IMR-90 (cell line): Measurements from ENCODE around the gene SPTBN5. TPM values are rescaled to one million over a fixed set of nuclear protein-coding genes. Genes with fewer than 3 reads are reported as not detected.

Experiments
- ATAC-seq: fragments of 200-7000 bp; cut with Tn5 transposase; 2 replicates; pipeline ENCODE4 v1.9.1; 2020; ENCODE audit warnings: low read depth, mild to moderate bottlenecking, moderate library complexity
- BruUV-seq: library from RNA; stranded (reverse); fragments of 400-500 nt; replicated peaks from 2 replicates; lab custom pipeline; 2021; lab: Mats Ljungman, UMichigan
- CTCF ChIA-PET: fragments of 300-600 bp; formaldehyde crosslinking; extraction: SDS; loops from one replicate; lab custom pipeline; 2021; ENCODE audit warnings: antibody characterized with exemption; lab: Yijun Ruan, JAX
- POLR2A ChIA-PET: fragments of 300-600 bp; sonication (Branson Sonifier 250); formaldehyde crosslinking; loops from one replicate; lab custom pipeline; 2022; ENCODE audit warnings: antibody characterized with exemption; ENCODE audit not compliant: unreplicated experiment; lab: Charles Lee
- DNase-seq: peaks from one replicate; pipeline ENCODE4 v3.0.0; 2013
- H2AFZ ChIP-seq: replicated peaks from 2 replicates; pipeline ENCODE3; 2013; ENCODE audit warnings: low read length, mild to moderate bottlenecking; ENCODE audit not compliant: poor library complexity
- H2AK5ac ChIP-seq: 2 replicates; pipeline ENCODE4 v1.6.1; 2013; ENCODE audit warnings: low read depth, low read length, inconsistent platforms
- H2AK9ac ChIP-seq: replicated peaks from 2 replicates; pipeline ENCODE3; 2013; ENCODE audit warnings: mild to moderate bottlenecking, low read depth, low read length, moderate library complexity; ENCODE audit not compliant: poor library complexity
- H2BK120ac ChIP-seq: 2 replicates; pipeline ENCODE4 v1.6.1; 2013; ENCODE audit warnings: low read depth, low read length, inconsistent platforms
- H2BK15ac ChIP-seq: 3 replicates; pipeline ENCODE4 v1.6.1; 2013; ENCODE audit warnings: low read depth, low read length, inconsistent platforms
- H2BK20ac ChIP-seq: 2 replicates; pipeline ENCODE4 v1.6.1; 2013; ENCODE audit warnings: low read depth, mild to moderate bottlenecking, inconsistent platforms, low read length, moderate library complexity
- H2BK5ac ChIP-seq: 2 replicates; pipeline ENCODE4 v1.6.1; 2013; ENCODE audit warnings: mild to moderate bottlenecking, low read depth, low read length, inconsistent platforms; ENCODE audit not compliant: poor library complexity, severe bottlenecking
- H3K14ac ChIP-seq: replicated peaks from 2 replicates; pipeline ENCODE4 v1.6.1; 2013; ENCODE audit warnings: low read depth, low read length, inconsistent platforms
- H3K18ac ChIP-seq: 2 replicates; pipeline ENCODE4 v1.6.1; 2013; ENCODE audit warnings: low read depth, low read length, control low read depth
- H3K23ac ChIP-seq: 2 replicates; pipeline ENCODE4 v1.6.1; 2013; ENCODE audit warnings: low read depth, low read length, inconsistent platforms
- H3K27ac ChIP-seq: 2 replicates; pipeline ENCODE4 v1.5.1; 2013; ENCODE audit warnings: mild to moderate bottlenecking, control low read depth, low read length; ENCODE audit not compliant: insufficient read depth
- H3K27me3 ChIP-seq: 2 replicates; pipeline ENCODE4 v1.6.1; 2013; ENCODE audit warnings: low read length; ENCODE audit not compliant: control insufficient read depth, insufficient read depth
- H3K36me3 ChIP-seq: 2 replicates; pipeline ENCODE4 v1.6.1; 2013; ENCODE audit warnings: low read length, mixed read lengths; ENCODE audit not compliant: control insufficient read depth, insufficient read depth
- H3K4ac ChIP-seq: 2 replicates; pipeline ENCODE4 v1.6.1; 2013; ENCODE audit warnings: low read depth, low read length, inconsistent platforms
- H3K4me1 ChIP-seq: 2 replicates; pipeline ENCODE4 v1.6.1; 2013; ENCODE audit warnings: low read length, mixed read lengths; ENCODE audit not compliant: control insufficient read depth, insufficient read depth
- H3K4me2 ChIP-seq: 2 replicates; pipeline ENCODE4 v1.6.1; 2013; ENCODE audit warnings: low read depth, mild to moderate bottlenecking, control low read depth, low read length, moderate library complexity
- H3K4me3 ChIP-seq: 2 replicates; pipeline ENCODE4 v1.5.1; 2013; ENCODE audit warnings: low read depth, mild to moderate bottlenecking, control low read depth, low read length, moderate library complexity; ENCODE audit not compliant: insufficient read depth
- H3K56ac ChIP-seq: 2 replicates; pipeline ENCODE4 v1.6.1; 2013; ENCODE audit warnings: low read length, inconsistent platforms; ENCODE audit not compliant: insufficient read depth; ENCODE audit errors: extremely low read depth
- H3K79me1 ChIP-seq, 2 experiments: 2 replicates each; pipeline ENCODE4 v1.6.1; 2013; ENCODE audit warnings: low read length in 2 of 2, inconsistent platforms in 1 of 2, low read depth in 1 of 2
- H3K9ac ChIP-seq: 2 replicates; pipeline ENCODE4 v1.6.1; 2013; ENCODE audit warnings: low read depth, low read length, control low read depth
- H3K9me1 ChIP-seq: 2 replicates; pipeline ENCODE4 v1.6.1; 2013; ENCODE audit warnings: low read length, inconsistent platforms; ENCODE audit not compliant: insufficient read depth
- H3K9me3 ChIP-seq: 2 replicates; pipeline ENCODE4 v1.6.1; 2013; ENCODE audit warnings: low read length; ENCODE audit not compliant: control insufficient read depth, insufficient read depth
- H4K20me1 ChIP-seq: 2 replicates; pipeline ENCODE4 v1.6.1; 2013; ENCODE audit warnings: low read length, inconsistent platforms; ENCODE audit not compliant: insufficient read depth
- H4K5ac ChIP-seq: 2 replicates; pipeline ENCODE4 v1.6.1; 2013; ENCODE audit warnings: mild to moderate bottlenecking, low read depth, low read length, control low read depth
- H4K8ac ChIP-seq, 2 experiments: 2 replicates each; pipeline ENCODE4 v1.6.1; 2013; ENCODE audit warnings: low read depth in 2 of 2, low read length in 2 of 2, control low read depth in 1 of 2, inconsistent platforms in 1 of 2
- H4K91ac ChIP-seq: 2 replicates; pipeline ENCODE4 v1.6.1; 2013; ENCODE audit warnings: low read depth, low read length, inconsistent platforms; ENCODE audit not compliant: insufficient read depth
- BHLHE40 ChIP-seq: fragments of 150-350 bp; IDR thresholded peaks from 2 replicates; pipeline ENCODE4 v1.6.1; 2016; ENCODE audit warnings: mild to moderate bottlenecking, low read depth, low read length
- CEBPB ChIP-seq: IDR thresholded peaks from 2 replicates; pipeline ENCODE4 v1.6.1; 2012; ENCODE audit warnings: low read depth, low read length, improper control_type of control experiment
- CHD1 ChIP-seq: IDR thresholded peaks from 2 replicates; pipeline ENCODE4 v1.6.1; 2012; ENCODE audit warnings: low read depth, low read length, improper control_type of control experiment
- MAFK ChIP-seq: IDR thresholded peaks from 2 replicates; pipeline ENCODE4 v1.6.1; 2012; ENCODE audit warnings: low read depth, low read length, improper control_type of control experiment
- MAZ ChIP-seq: IDR thresholded peaks from 2 replicates; pipeline ENCODE4 v1.6.1; 2012; ENCODE audit warnings: low read depth, mild to moderate bottlenecking, low read length, improper control_type of control experiment, moderate library complexity, borderline replicate concordance
- NFE2L2 ChIP-seq: fragments of 150-350 bp; IDR thresholded peaks from 2 replicates; pipeline ENCODE4 v1.6.1; 2016; ENCODE audit warnings: low read depth, mild to moderate bottlenecking, low read length
- RAD21 ChIP-seq: IDR thresholded peaks from 2 replicates; pipeline ENCODE4 v1.6.1; 2012; ENCODE audit warnings: low read length, improper control_type of control experiment
- RFX5 ChIP-seq: IDR thresholded peaks from 2 replicates; pipeline ENCODE4 v1.8.0; 2012; ENCODE audit warnings: low read depth, mild to moderate bottlenecking, low read length, moderate library complexity
- WGBS, 2 experiments: methylation state at CpG; one replicate each; pipeline versions ENCODE4 v1.1.5 to v1.1.7; 2013; ENCODE audit warnings: missing lambda C conversion rate in 2 of 2; ENCODE audit not compliant: insufficient read length in 1 of 2; ENCODE audit errors: extremely low coverage in 2 of 2; 5-methylcytosine and 5-hydroxymethylcytosine counted together
- dilution Hi-C: fragments of 300-500 bp; cut with HindIII; formaldehyde crosslinking; loops from one replicate; pipeline ENCODE4 v1.14.3; 2018; ENCODE audit warnings: low sequenced_read_pairs; ENCODE audit not compliant: unreplicated experiment
- in situ Hi-C: fragments of 300-500 bp; cut with MboI; formaldehyde crosslinking; loops from 3 replicates; pipeline ENCODE4 v1.14.3; 2019; ENCODE audit warnings: low sequenced_read_pairs, inconsistent platforms, mixed read lengths
- intact Hi-C: fragments of 100-400 bp; cut with micrococcal nuclease; formaldehyde crosslinking; loops from 2 replicates; pipeline ENCODE4 v1.10.0; 2022
- polyA plus RNA-seq, 3 experiments: library from polyadenylated mRNA; depleted of rRNA; stranded (reverse); fragments of >200 nt; gene quantifications; 2 replicates each; pipeline ENCODE4 v1.2.3, GENCODE V29; 2012; ENCODE audit warnings: low replicate concordance in 1 of 3
- total RNA-seq: library from RNA; depleted of rRNA; stranded (reverse); fragments of >200 nt; gene quantifications from 2 replicates; pipeline ENCODE4 v1.2.3, GENCODE V29; 2012
- TF ChIP-seq, protein P1 (sequence below): fragments of 150-350 bp; IDR thresholded peaks from 2 replicates; pipeline ENCODE4 v1.6.1; 2017; ENCODE audit warnings: mild to moderate bottlenecking, antibody characterized with exemption, low read length, low read depth

The SPTBN5 gene
- total and polyA plus RNA-seq, 2 of the 4 experiments (the other 2 are of a cell fraction), result under 0.01 to 0.38 TPM

DNA sequence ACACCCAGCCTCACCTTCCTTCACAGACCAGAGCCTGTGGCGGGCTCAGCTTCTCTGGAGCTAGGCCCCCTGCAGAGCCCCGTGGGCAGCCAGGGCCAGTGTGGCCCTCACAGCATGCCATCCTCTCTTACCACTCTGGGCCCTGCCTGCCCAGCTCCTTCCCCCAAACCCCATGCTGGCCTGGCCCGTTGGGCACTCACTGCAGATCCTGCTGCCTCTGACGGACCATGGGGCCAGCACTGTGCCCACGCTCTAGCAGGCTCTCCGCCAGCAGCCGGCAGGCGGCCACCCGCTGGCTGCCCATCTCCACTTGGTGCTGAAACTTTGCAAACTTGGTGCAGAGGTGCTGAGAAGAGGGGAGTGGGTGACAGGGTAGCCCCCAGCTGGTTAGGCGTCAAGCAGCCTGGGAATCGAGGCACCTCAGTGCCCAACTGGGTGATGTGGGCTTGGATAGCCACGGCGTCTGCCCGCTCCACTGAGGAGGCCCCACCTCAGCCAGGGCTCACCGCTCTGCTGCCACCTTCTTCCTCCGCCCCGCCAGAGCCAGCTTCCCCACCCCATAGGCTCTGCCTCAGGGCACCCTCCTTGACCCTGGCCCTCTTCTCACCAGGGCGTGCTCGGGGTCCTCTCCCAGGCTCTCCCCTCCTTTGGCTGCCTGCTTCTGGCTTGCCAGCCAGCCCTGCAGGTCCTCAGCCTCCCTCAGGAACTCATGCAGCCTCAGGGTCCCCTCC, 22.5 kb downstream of the SPTBN5 start:
- H2AFZ ChIP-seq, result peak overlapping the region; percentile 38
- in situ Hi-C loops, result no loop called here
- POLR2A ChIA-PET, result no interaction called here

More for the DNA sequence above, 22.5 kb downstream of the SPTBN5 start:
- H4K91ac ChIP-seq, result no peak overlapping the region
- H2BK15ac ChIP-seq, result no peak overlapping the region; the same call in 2 of the 3 replicates
- no peak overlapping the region for H2BK20ac ChIP-seq
- intact Hi-C loops (no loop called here), dilution Hi-C loops (no loop called here)
- no peak overlapping the region for H3K4me3 ChIP-seq
- H3K56ac ChIP-seq, result no peak overlapping the region
- no peak for DNase-seq
- H3K18ac ChIP-seq, result no peak overlapping the region
- no peaks in the 10 kb centered on the region for H3K79me1 ChIP-seq
- H3K4me2 ChIP-seq, result no peak overlapping the region
- ATAC-seq, result peak; percentile 12
- peaks cover 3% of the 10 kb centered on the region; the same call in 1 of the 2 replicates for H4K20me1 ChIP-seq
- no peak overlapping the region for H3K4ac ChIP-seq
- CTCF ChIA-PET, result no interaction called here
- H2AK9ac ChIP-seq, result peak overlapping the region; percentile 26
- H3K14ac ChIP-seq, result no peak overlapping the region
- 0 out of 2 replicates have a peak, but pooled peaks cover 2% of the 10 kb centered on the region for H3K9me1 ChIP-seq
- no peak overlapping the region for H4K8ac ChIP-seq
- H3K27ac ChIP-seq, result no peak overlapping the region
- H3K4me1 ChIP-seq, result peaks cover 2% of the 10 kb centered on the region; the same call in 1 of the 2 replicates
- no peak overlapping the region for H4K5ac ChIP-seq
- no TSS peak for BruUV-seq
- WGBS, 2 experiments, result 84% methylated on average over 6 of the region's 19 CpGs; no CpG with 5 or more reads in 1 of the 2 experiments
- TF ChIP-seq NFE2L2 (no peak), CEBPB (no peak), RFX5 (no peak), BHLHE40 (no peak), MAFK (no peak), MAZ (no peak), CHD1 (no peak), RAD21 (no peak)
- TF ChIP-seq, protein P1, sequence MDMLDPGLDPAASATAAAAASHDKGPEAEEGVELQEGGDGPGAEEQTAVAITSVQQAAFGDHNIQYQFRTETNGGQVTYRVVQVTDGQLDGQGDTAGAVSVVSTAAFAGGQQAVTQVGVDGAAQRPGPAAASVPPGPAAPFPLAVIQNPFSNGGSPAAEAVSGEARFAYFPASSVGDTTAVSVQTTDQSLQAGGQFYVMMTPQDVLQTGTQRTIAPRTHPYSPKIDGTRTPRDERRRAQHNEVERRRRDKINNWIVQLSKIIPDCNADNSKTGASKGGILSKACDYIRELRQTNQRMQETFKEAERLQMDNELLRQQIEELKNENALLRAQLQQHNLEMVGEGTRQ, result no peak
- 0 out of 2 replicates have a peak overlapping the region, but pooled peaks have one; percentile 29 for H2AK5ac ChIP-seq
- H3K36me3 ChIP-seq, result no peaks in the 10 kb centered on the region
- peaks cover 18% of the 10 kb centered on the region; the same call in 1 of the 2 replicates for H3K27me3 ChIP-seq
- no peak overlapping the region for H3K9ac ChIP-seq
- H3K23ac ChIP-seq, result no peak overlapping the region
- H3K9me3 ChIP-seq, result no peaks in the 10 kb centered on the region
- H2BK120ac ChIP-seq, result no peak overlapping the region
- H2BK5ac ChIP-seq, result no peak overlapping the region
